HG03457 (cell line): Measurements from ENCODE around the gene SIVA1.

Source experiments
- ATAC-seq: cut with Tn5 transposase; IDR thresholded peaks from one replicate; pipeline ENCODE4 v1.9.1; 2021; ENCODE audit warnings: moderate number of reproducible peaks; ENCODE audit not compliant: unreplicated experiment

SIVA1 gene

GRCh38 chr14:104770851-104771272, 17.9 kb downstream of the SIVA1 start:
- ATAC-seq = no peak

GRCh38 chr14:104771374-104771773, 18.4 kb downstream of the SIVA1 start:
- ATAC-seq = no peak

- no peak for ATAC-seq
Observed at GRCh38 chr14:104771918-104772706, 19.2 kb downstream of the SIVA1 start.

- no peak for ATAC-seq
Observed at GRCh38 chr14:104772707-104773504, 20.0 kb downstream of the SIVA1 start.

GRCh38 chr14:104773505-104774452, 20.8 kb downstream of the SIVA1 start:
- ATAC-seq = no peak

GRCh38 chr14:104774453-104775072, 21.6 kb downstream of the SIVA1 start:
- ATAC-seq = no peak

GRCh38 chr14:104775073-104775489, 22.1 kb downstream of the SIVA1 start:
- no peak for ATAC-seq

GRCh38 chr14:104776481-104776880, 23.5 kb downstream of the SIVA1 start:
- ATAC-seq = no peak

- no peak for ATAC-seq
Observed at GRCh38 chr14:104776961-104777807, 24.2 kb downstream of the SIVA1 start.

GRCh38 chr14:104777808-104778249, 24.9 kb downstream of the SIVA1 start:
- no peak for ATAC-seq

- ATAC-seq = no peak
Observed at GRCh38 chr14:104778694-104779331, 25.9 kb downstream of the SIVA1 start.

GRCh38 chr14:104779776-104780512, 27.0 kb downstream of the SIVA1 start:
- no peak for ATAC-seq

GRCh38 chr14:104780513-104781030, 27.6 kb downstream of the SIVA1 start:
- no peak for ATAC-seq

- ATAC-seq = no peak
Observed at GRCh38 chr14:104781271-104782077, 28.5 kb downstream of the SIVA1 start.

- no peak for ATAC-seq
Observed at GRCh38 chr14:104782086-104782807, 29.3 kb downstream of the SIVA1 start.

GRCh38 chr14:104782808-104783139, 29.8 kb downstream of the SIVA1 start:
- no peak for ATAC-seq
